ENCODE data around the gene CFAP91.

DNA sequence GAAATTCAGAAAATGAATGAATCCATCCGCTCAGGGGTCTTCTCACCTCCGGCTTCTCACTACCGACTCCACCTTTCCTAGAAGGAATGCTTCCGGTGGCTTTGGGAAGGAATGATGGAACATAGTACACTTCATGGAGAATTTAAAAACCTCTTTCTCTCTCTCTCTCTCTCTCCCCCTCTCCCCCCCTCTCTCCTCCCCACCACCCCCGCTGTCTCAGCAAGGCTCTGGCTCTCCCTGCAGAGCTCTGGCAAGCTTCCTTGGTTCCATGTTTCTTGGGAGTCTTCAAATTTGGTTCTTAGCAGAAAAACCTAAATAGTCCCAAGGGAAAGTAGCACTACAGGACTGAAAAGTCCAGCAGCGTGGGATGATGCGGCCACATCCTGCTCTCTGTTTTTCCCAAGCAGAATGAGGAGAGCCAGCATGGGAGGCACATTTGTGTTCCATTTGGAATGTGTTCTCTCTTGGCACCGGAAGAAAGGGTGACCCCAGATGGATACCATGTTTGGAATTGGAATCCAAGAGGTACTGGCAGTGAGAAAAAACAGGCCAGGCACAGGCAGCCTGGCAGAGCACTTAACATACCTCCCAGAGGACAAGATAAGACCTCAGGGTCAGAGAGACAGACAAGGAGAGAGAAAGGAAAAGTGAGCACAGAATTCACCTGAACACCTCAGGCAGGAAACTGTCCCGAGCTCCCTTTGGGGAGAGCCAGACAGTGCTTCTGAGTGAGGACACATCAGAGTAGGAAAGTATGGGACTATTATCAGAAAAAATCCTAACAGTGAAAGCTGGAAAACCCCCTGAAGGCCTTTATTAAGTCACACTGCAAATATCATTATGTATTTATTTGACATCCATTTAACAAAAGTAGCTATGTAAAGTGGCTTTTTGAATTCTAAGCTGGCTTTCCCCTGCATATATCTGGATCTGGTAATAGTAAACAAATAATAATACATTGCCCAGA lies 42.1 kb upstream of the CFAP91 start, which contains the start of gene POPDC2:
- TF ChIP-seq SP1 (IDR thresholded peaks at IDR 0.05) (no peak), GABPA (IDR thresholded peaks at IDR 0.05 in 1 of 2, conservative IDR thresholded peaks at IDR 0.05 in 1 of 2) (no peak), TAF1 (conservative IDR thresholded peaks at IDR 0.05) (no peak), RAD21 (IDR thresholded peaks at IDR 0.05) (no peak), HNF4A (conservative IDR thresholded peaks at IDR 0.05) (no peak)
- TF ChIP-seq, protein P1, sequence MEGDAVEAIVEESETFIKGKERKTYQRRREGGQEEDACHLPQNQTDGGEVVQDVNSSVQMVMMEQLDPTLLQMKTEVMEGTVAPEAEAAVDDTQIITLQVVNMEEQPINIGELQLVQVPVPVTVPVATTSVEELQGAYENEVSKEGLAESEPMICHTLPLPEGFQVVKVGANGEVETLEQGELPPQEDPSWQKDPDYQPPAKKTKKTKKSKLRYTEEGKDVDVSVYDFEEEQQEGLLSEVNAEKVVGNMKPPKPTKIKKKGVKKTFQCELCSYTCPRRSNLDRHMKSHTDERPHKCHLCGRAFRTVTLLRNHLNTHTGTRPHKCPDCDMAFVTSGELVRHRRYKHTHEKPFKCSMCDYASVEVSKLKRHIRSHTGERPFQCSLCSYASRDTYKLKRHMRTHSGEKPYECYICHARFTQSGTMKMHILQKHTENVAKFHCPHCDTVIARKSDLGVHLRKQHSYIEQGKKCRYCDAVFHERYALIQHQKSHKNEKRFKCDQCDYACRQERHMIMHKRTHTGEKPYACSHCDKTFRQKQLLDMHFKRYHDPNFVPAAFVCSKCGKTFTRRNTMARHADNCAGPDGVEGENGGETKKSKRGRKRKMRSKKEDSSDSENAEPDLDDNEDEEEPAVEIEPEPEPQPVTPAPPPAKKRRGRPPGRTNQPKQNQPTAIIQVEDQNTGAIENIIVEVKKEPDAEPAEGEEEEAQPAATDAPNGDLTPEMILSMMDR (IDR thresholded peaks at IDR 0.05; ENCODE audit: low read depth, low read length, missing input control): no peak
- TF ChIP-seq, protein P2, sequence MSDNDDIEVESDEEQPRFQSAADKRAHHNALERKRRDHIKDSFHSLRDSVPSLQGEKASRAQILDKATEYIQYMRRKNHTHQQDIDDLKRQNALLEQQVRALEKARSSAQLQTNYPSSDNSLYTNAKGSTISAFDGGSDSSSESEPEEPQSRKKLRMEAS (IDR thresholded peaks at IDR 0.05): no peak
